GM12892 (cell line): ENCODE measurements around the gene NRN1L.
"Not testable (repeated sequence)": the region's sequence is repeated elsewhere in the genome, so short reads cannot be mapped to it uniquely, and the experiment has no call there.

ENCODE experiments used
- DNase-seq: peaks from one replicate; pipeline ENCODE4 v3.0.0; 2011; ENCODE audit not compliant: insufficient read length
- FAIRE-seq: peaks from 2 replicates; lab custom pipeline; 2011; peaks lifted over from hg19 to GRCh38; lab: Jason Lieb, UNC
- POLR2A ChIP-seq: IDR thresholded peaks from 2 replicates; pipeline ENCODE4 v1.6.1; 2011; ENCODE audit warnings: low read depth, low read length, control low read depth
- POLR2AphosphoS5 ChIP-seq: IDR thresholded peaks from 2 replicates; pipeline ENCODE4 v1.6.1; 2011; ENCODE audit warnings: low read depth, low read length, control low read depth
- TAF1 ChIP-seq: IDR thresholded peaks from 2 replicates; pipeline ENCODE4 v1.6.1; 2011; ENCODE audit warnings: low read depth, mild to moderate bottlenecking, control low read depth, low read length, borderline replicate concordance

Gene NRN1L

GRCh38 chr16:67914758-67915495, 30.2 kb downstream of the NRN1L start:
- TF ChIP-seq POLR2A (no peak), POLR2AphosphoS5 (no peak), TAF1 (no peak)
- no peak for DNase-seq
- FAIRE-seq: no peak

DNA sequence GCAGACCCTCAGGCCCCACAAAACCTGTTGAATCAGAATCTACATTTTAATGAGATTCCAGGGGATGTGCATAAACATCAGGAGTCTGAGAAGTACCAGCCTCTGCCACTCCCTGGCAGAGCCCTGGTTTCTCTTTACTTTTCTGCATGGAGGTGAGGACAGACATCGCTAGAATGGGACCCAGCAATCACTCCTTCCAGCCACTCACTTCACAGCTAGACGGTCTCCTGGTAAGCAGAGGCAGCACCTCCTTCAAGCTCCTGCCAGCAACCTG, 30.7 kb downstream of the NRN1L start:
- not testable (repeated sequence) for FAIRE-seq, DNase-seq

GRCh38 chr16:67915831-67916723, 31.4 kb downstream of the NRN1L start:
- TF ChIP-seq POLR2A: no peak
- TF ChIP-seq POLR2AphosphoS5: no peak
- no peak for TF ChIP-seq TAF1
- DNase-seq: no peak
- no peak for FAIRE-seq

GRCh38 chr16:67917140-67917851, 32.6 kb downstream of the NRN1L start:
- FAIRE-seq (no peak), DNase-seq (no peak)
- TF ChIP-seq TAF1 (no peak), POLR2A (no peak), POLR2AphosphoS5 (no peak)

DNA sequence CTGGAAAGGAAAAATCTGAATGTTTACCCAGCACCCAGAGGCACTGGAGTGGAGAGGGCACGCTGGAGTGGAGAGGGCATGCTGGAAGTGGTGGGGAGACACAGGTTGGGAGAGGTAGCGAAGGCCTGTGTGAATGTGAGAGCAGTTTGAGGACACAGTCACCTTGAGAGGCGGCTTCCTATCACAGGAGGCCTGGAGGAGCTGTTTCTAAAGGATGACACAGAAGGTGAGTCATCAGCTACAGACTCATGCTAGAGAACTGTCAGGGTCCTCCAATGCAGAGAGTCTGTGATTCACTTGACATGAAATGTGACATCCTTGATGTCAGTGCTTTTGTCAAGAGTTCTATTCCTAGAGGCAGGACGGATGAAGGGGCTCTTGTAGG, 33.2 kb downstream of the NRN1L start:
- no peak for TF ChIP-seq POLR2AphosphoS5
- TF ChIP-seq POLR2A: no peak
- no peak for TF ChIP-seq TAF1
- FAIRE-seq (no peak), DNase-seq (no peak)

DNA sequence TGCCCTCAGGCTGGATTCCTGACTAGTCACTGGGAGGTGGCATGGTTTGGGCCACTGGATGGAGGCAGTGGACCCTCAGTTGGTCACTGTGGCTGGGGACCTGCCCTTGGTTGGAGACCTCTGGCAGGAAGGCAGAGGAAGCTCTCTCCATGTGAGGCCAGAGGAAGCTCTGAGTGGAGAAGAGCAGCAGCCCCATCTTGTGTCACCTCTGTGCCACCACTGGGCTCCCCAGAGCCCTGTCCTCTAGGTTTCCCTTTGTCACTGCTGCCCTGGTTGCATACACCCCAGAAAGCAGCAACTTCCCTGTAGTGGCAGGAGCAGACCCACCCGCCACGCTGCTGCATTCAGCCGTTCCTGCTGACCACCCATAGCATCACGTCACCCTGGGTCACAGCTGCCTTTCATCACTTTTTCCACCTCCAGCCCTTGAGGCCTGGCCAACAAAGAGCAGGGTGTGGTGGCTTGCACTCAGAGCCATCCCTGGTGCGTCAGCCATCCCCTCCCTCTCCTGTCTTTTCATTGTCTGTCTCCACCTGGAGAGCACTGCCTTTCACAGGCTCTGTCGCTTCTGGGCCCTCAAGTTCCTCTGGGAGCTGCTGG, 35.0 kb downstream of the NRN1L start:
- DNase-seq (no peak), FAIRE-seq (no peak)
- TF ChIP-seq POLR2A: no peak
- TF ChIP-seq POLR2AphosphoS5: no peak
- TF ChIP-seq TAF1: no peak

- TF ChIP-seq TAF1 (no peak), POLR2A (no peak), POLR2AphosphoS5 (no peak)
- FAIRE-seq (no peak), DNase-seq (no peak)
These were observed 37.5 kb downstream of the NRN1L start for GRCh38 chr16:67922221-67922620.

DNA sequence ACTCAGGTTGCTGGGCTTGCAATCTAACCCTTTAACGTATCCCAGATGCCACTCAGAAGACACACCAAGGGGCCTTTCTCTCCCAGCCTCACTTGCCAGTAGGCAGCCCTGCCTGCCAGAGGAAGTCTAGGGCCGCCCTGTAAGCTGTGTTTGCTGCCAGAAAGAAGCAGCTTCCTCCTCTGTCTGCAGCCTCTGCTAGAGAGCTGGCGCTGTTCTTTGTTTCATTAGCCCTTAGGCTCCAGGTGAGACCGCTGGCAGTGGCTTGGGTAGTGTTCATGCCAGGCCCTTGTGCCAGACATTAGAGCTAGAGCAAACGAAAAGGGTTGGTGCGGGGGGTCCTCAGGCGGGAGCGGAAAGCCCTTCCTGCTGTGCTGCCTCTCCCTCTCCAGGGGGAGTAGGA, 38.1 kb downstream of the NRN1L start:
- FAIRE-seq (no peak), DNase-seq (no peak)
- no peak for TF ChIP-seq TAF1
- no peak for TF ChIP-seq POLR2A
- no peak for TF ChIP-seq POLR2AphosphoS5

DNA sequence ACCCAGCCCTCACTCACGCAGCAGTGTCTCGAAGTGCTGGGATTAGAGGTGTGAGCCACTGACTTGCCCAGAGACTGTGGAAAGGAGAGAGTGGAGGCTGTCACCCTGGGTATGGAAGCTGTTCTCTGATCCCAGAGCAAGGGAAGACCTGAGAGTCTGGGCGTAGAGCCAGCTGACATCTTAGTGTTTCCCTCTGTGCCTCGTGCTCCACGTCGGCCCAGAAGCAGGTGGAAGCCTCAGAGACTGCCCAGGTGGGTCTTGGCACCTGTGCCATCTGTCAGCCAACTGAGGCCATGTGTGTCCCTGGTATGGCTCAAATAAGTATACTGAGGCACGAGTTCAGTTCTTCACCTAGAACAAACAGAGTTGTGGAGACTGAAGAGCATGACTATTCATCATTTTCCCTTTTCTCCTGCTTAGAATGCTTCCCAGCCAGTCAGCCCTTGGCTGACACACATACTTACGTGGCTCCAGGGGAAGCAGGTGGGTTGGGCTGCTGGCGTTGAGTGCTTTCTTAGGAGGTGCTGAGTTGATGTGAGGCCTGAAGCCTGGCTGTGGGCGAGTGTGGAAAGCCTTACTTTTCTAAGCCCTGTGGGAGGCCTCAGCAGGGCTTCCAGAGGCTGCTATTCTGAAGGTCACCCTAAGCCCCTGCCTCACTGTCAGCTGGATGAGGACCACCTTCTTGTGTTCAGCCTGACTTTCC, 38.9 kb downstream of the NRN1L start:
- no peak for FAIRE-seq
- no peak for DNase-seq
- TF ChIP-seq POLR2AphosphoS5 (no peak), TAF1 (no peak), POLR2A (no peak)

DNA sequence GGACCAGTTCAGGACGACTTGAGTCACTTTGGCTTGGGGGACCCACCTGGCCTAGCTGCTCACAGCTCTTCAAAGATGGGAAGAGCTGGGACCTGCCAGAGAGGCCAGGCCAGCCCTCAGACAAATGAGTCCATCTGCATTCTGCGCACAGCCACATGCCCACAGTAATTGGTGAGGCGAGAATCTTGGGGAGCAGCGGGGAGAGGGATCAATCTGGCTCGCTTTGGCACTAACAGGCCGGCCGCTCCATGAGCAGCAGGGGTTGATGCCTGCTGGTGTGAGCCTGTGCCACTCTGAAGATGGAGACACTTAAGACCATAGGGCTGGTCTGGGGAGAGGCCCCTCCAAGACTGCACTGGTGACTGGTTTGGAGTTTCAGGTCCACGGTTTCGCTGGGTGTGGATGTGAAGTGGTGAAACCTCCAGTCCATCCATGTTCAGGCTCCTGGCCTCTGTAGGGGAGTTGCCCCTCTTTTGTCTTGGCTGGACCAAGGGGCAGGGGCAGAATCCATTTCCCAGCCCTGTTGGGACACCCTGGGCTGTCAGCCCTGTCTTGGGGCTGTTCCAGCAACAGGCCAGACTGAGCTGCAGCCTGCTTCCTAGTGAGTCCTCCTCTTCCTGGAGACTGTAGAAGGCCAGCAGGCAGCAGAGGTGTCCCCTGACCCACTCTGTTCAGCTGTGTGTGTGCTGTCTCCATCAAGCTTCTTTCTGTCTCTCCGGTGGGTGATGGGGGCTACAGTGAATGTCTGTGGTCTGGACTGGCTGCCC, 39.6 kb downstream of the NRN1L start:
- DNase-seq (no peak), FAIRE-seq (no peak)
- TF ChIP-seq TAF1 (no peak), POLR2A (no peak), POLR2AphosphoS5 (no peak)
